ENCODE data around the gene ARID3A.
A peak's percentile ranks its signal among the peaks of the same experiment; 100 is the strongest.

ARID3A gene

DNA sequence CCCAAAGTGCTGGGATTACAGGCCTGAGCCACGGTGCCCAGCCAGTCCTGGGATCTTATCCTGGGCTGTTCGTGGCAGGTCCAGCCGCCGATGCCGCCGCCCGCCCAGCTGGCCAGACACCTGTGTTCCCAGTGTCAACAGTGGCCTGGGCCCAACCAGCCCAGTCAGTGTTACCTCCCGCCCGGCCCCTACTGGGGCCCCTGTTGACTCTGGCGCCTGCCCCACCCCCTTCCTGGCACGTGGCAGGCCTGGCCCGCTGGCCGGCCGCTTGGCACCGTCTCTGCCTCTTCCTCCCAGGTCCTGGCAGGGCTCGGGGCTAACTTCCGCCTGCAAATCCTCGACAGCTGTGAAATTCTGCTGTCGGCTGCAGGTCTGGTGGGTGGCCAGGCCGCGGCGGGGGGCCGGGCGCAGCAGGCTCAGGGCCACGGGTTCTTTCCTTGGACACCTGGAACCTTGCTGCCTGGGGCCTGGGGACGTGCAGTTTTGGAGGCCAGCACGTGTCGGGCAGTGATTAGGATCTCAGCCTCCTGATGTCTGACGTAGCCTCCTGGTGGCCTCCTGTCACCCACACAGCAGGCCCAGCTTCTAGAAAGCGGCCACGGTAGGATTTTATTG, 9.1 kb downstream of the ARID3A start:
- Histone ChIP-seq H3K27ac (replicated peaks) (peak overlapping the region; percentile 52), H3K27me3 (ENCODE audit: insufficient read depth, poor library complexity, severe bottlenecking) (no peaks in the 10 kb centered on the region), H3K4me3 (replicated peaks; ENCODE audit: insufficient read depth, low read length) (no peak overlapping the region)
- peak; percentile 40; the same call in 1 of the 2 replicates for TF ChIP-seq GABPA (IDR thresholded peaks at IDR 0.05; ENCODE audit: low read depth)
- TF ChIP-seq POLR2AphosphoS5 (IDR thresholded peaks at IDR 0.05; ENCODE audit: low read depth), result no peak
- TF ChIP-seq SPI1 (IDR thresholded peaks at IDR 0.05; ENCODE audit: borderline replicate concordance, low read depth), result peak; percentile 63
- TF ChIP-seq, protein P1, sequence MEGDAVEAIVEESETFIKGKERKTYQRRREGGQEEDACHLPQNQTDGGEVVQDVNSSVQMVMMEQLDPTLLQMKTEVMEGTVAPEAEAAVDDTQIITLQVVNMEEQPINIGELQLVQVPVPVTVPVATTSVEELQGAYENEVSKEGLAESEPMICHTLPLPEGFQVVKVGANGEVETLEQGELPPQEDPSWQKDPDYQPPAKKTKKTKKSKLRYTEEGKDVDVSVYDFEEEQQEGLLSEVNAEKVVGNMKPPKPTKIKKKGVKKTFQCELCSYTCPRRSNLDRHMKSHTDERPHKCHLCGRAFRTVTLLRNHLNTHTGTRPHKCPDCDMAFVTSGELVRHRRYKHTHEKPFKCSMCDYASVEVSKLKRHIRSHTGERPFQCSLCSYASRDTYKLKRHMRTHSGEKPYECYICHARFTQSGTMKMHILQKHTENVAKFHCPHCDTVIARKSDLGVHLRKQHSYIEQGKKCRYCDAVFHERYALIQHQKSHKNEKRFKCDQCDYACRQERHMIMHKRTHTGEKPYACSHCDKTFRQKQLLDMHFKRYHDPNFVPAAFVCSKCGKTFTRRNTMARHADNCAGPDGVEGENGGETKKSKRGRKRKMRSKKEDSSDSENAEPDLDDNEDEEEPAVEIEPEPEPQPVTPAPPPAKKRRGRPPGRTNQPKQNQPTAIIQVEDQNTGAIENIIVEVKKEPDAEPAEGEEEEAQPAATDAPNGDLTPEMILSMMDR (IDR thresholded peaks at IDR 0.05; ENCODE audit: insufficient read depth, low read length), result no peak
- TF ChIP-seq, protein P2, sequence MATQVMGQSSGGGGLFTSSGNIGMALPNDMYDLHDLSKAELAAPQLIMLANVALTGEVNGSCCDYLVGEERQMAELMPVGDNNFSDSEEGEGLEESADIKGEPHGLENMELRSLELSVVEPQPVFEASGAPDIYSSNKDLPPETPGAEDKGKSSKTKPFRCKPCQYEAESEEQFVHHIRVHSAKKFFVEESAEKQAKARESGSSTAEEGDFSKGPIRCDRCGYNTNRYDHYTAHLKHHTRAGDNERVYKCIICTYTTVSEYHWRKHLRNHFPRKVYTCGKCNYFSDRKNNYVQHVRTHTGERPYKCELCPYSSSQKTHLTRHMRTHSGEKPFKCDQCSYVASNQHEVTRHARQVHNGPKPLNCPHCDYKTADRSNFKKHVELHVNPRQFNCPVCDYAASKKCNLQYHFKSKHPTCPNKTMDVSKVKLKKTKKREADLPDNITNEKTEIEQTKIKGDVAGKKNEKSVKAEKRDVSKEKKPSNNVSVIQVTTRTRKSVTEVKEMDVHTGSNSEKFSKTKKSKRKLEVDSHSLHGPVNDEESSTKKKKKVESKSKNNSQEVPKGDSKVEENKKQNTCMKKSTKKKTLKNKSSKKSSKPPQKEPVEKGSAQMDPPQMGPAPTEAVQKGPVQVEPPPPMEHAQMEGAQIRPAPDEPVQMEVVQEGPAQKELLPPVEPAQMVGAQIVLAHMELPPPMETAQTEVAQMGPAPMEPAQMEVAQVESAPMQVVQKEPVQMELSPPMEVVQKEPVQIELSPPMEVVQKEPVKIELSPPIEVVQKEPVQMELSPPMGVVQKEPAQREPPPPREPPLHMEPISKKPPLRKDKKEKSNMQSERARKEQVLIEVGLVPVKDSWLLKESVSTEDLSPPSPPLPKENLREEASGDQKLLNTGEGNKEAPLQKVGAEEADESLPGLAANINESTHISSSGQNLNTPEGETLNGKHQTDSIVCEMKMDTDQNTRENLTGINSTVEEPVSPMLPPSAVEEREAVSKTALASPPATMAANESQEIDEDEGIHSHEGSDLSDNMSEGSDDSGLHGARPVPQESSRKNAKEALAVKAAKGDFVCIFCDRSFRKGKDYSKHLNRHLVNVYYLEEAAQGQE (IDR thresholded peaks at IDR 0.05; ENCODE audit: insufficient replicate concordance, low read depth), result no peak
- peak; percentile 64 to 90 for DNase-seq (ENCODE audit: low read depth in 1 of 2, low spot score in 1 of 2)

DNA sequence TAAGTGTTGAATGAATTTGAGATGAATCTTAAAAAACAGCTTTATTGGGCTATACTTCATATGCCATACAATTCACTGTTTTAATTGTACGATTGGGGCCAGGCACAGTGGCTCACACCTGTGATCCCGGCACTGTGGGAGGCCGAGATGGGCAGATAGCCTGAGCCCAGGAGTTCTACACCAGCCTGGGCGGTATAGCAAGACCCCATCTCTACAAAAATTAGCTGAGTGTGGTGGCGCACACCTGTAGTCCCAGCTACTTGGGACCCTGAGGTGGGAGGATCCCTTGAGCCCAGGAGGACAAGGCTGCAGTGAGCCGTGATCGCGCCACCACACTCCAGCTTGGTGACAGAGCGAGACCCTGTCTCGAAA, 10.3 kb downstream of the ARID3A start:
- no peak for DNase-seq (ENCODE audit: low read depth in 1 of 2, low spot score in 1 of 2)
- Histone ChIP-seq H3K27me3 (ENCODE audit: insufficient read depth, poor library complexity, severe bottlenecking) (no peaks in the 10 kb centered on the region), H3K27ac (replicated peaks) (no peak overlapping the region), H3K4me3 (replicated peaks; ENCODE audit: insufficient read depth, low read length) (no peak overlapping the region)
- TF ChIP-seq, protein P1 (IDR thresholded peaks at IDR 0.05; ENCODE audit: insufficient read depth, low read length), result no peak
- TF ChIP-seq SPI1 (IDR thresholded peaks at IDR 0.05; ENCODE audit: borderline replicate concordance, low read depth) (no peak), POLR2AphosphoS5 (IDR thresholded peaks at IDR 0.05; ENCODE audit: low read depth) (no peak), GABPA (IDR thresholded peaks at IDR 0.05; ENCODE audit: low read depth) (no peak)
- TF ChIP-seq, protein P2 (IDR thresholded peaks at IDR 0.05; ENCODE audit: insufficient replicate concordance, low read depth), result no peak

DNA sequence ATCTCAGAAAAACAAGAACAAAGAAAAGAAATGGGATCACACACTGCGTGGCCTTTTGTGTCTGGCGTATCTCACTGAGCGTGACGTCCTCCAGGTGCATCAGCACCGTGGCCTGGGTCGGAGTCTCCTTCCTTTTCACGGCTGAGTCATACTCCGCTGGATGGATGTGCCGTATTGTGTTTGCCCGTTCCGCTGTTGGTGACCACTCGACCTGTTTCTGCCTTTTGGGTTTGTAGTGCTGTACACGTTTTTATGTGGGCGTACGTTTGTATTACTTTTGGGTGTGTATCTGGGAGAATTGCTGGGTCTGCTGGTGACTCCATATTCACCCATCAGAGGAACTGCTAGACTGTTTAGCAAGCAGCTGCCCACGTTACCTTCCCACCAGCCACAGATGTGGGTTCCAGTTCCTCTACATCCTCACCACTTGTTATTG, 11.4 kb downstream of the ARID3A start:
- no peak overlapping the region for H3K27ac ChIP-seq (replicated peaks)
- TF ChIP-seq, protein P2 (IDR thresholded peaks at IDR 0.05; ENCODE audit: insufficient replicate concordance, low read depth), result no peak
- TF ChIP-seq SPI1 (IDR thresholded peaks at IDR 0.05; ENCODE audit: borderline replicate concordance, low read depth), result peak; percentile 6; the same call in 1 of the 2 replicates
- no peak for TF ChIP-seq GABPA (IDR thresholded peaks at IDR 0.05; ENCODE audit: low read depth)
- DNase-seq (ENCODE audit: low read depth in 1 of 2, low spot score in 1 of 2), result peak in 1 of 2 experiments; percentile 52
- no peaks in the 10 kb centered on the region for H3K27me3 ChIP-seq (ENCODE audit: insufficient read depth, poor library complexity, severe bottlenecking)
- no peak overlapping the region for H3K4me3 ChIP-seq (replicated peaks; ENCODE audit: insufficient read depth, low read length)

Measured in HL-60 (cell line).